Measurements from ENCODE around the gene GALNT1. TPM values are rescaled to one million over a fixed set of nuclear protein-coding genes. Genes with fewer than 3 reads are reported as not detected.
A peak's percentile ranks its signal among the peaks of the same experiment; 100 is the strongest.

Gene GALNT1
- total and polyA plus RNA-seq, 9 of the 15 experiments (the other 6 are each of a cell fraction or from before 2014, with no cell fraction given): 14.4 to 54.1 (median 36.6) TPM

- TF ChIP-seq SFPQ (IDR thresholded peaks at IDR 0.05; ENCODE audit: low read depth, low read length) (no peak), ARHGAP35 (IDR thresholded peaks at IDR 0.05; ENCODE audit: partially characterized antibody) (no peak), ZNF280B (CRISPR knock-in tag; IDR thresholded peaks at IDR 0.05) (no peak), RBM22 (IDR thresholded peaks at IDR 0.05; ENCODE audit: low read depth, low read length, poor library complexity, severe bottlenecking) (no peak)
Measured at GRCh38 chr18:35729991-35730668, 148.6 kb downstream of the GALNT1 start (continued).

GRCh38 chr18:35730691-35731370 lies 149.3 kb downstream of the GALNT1 start:
- H3K4me3 ChIP-seq: peak overlapping the region; percentile 10
- no TSS peak for BruUV-seq (replicated peaks)
- no peaks in the 10 kb centered on the region for H3K27me3 ChIP-seq (ENCODE audit: control insufficient read depth in 2 of 2, insufficient read depth in 2 of 2, low read length in 2 of 2)
- ChIA-PET CTCF (ENCODE audit: low intra/inter-chr PET ratio) (no interaction called here), POLR2A (interaction anchor here (0.6 to 1.2 kb wide), 3 partner anchors 9 to 237 kb away, joined by 4 to 6 read pairs (median 5); no protein-coding TSS in a partner anchor)
- H3K36me3 ChIP-seq (ENCODE audit: control insufficient read depth, insufficient read depth, low read length): no peaks in the 10 kb centered on the region
- ATAC-seq (peak; percentile 88), DNase-seq (ENCODE audit: extremely low read depth in 1 of 4, low spot score in 3 of 4) (peak in 1 of 4 experiments; percentile 67), FAIRE-seq (peak; percentile 11)
- no peaks in the 10 kb centered on the region for H3K9me1 ChIP-seq (ENCODE audit: control insufficient read depth, insufficient read depth, low read length)
- intact Hi-C loops (cut with micrococcal nuclease): no loop called here
- no peaks in the 10 kb centered on the region for H3K9me3 ChIP-seq (replicated peaks; ENCODE audit: control insufficient read depth, insufficient read depth, low read depth, low read length)
- H3K79me2 ChIP-seq (ENCODE audit: control insufficient read depth, insufficient read depth, low read length): no peaks in the 10 kb centered on the region
- peak overlapping the region; percentile 71 for H2AFZ ChIP-seq (ENCODE audit: low read depth, low read length)
- in situ Hi-C loops (cut with MboI): no loop called here
- H3K9ac ChIP-seq (ENCODE audit: insufficient read depth in 1 of 2, low read depth in 2 of 2, low read length in 2 of 2): peak overlapping the region; percentile 11 to 89; a peak in 3 of 4 replicates
- 8% methylated on average over 11 of the region's 12 CpGs for WGBS (ENCODE audit: insufficient coverage, low coverage, missing lambda C conversion rate)
- peaks cover 7% of the 10 kb centered on the region in 2 experiments; a peak in 4 of 5 replicates for H3K4me1 ChIP-seq (replicated peaks in 1 of 2; ENCODE audit: control insufficient read depth in 2 of 2, insufficient read depth in 2 of 2, low read length in 2 of 2)
- H4K20me1 ChIP-seq (replicated peaks; ENCODE audit: control insufficient read depth, insufficient read depth, low read length): no peaks in the 10 kb centered on the region
- H3K4me2 ChIP-seq (ENCODE audit: insufficient read depth, low read length): peak overlapping the region; percentile 81
- peak overlapping the region; percentile 29; the same call in 2 of the 3 replicates for H3K27ac ChIP-seq (ENCODE audit: extremely low read depth, low read depth, low read length)
- TF ChIP-seq TRIM24 (IDR thresholded peaks at IDR 0.05) (0 out of 4 replicates have a peak, but pooled peaks of 1 of the 2 experiments have one; percentile 20), TEAD1 (CRISPR knock-in tag; IDR thresholded peaks at IDR 0.05) (peak in 1 of 2 experiments; percentile 80; a peak in 1 of 4 replicates), ZSCAN32 (CRISPR knock-in tag; IDR thresholded peaks at IDR 0.05) (no peak), BRF2 (IDR thresholded peaks at IDR 0.05; ENCODE audit: borderline replicate concordance, insufficient read depth, insufficient read length) (no peak), ZNF384 (IDR thresholded peaks at IDR 0.05; ENCODE audit: low read depth, low read length) (no peak), KLF16 (IDR thresholded peaks at IDR 0.05) (no peak), ILK (tag; IDR thresholded peaks at IDR 0.05; ENCODE audit: borderline replicate concordance, low read depth) (0 out of 2 replicates have a peak, but pooled peaks have one; percentile 48), TAF1 (IDR thresholded peaks at IDR 0.05; ENCODE audit: control insufficient read depth, extremely low read depth, insufficient read depth, low read length, severe bottlenecking) (no peak), HDAC3 (IDR thresholded peaks at IDR 0.05; ENCODE audit: borderline replicate concordance, partially characterized antibody) (no peak), DMBX1 (CRISPR knock-in tag; IDR thresholded peaks at IDR 0.05; ENCODE audit: borderline replicate concordance) (peak; percentile 91)

All from K562 (cell line).